Stimulated activated naive CD4-positive, alpha-beta T cell (primary cell): ENCODE data around the gene AAGAB.
"Not testable (repeated sequence)": the region's sequence is repeated elsewhere in the genome, so short reads cannot be mapped to it uniquely, and the experiment has no call there.

Experiments
- DNase-seq, 6 experiments: peaks; one replicate each; lab custom pipeline; 2025; lab: John Stamatoyannopoulos, UW

The AAGAB gene

GRCh38 chr15:67253101-67253500 is 1.4 kb downstream of the AAGAB start:
- no peak for DNase-seq

- no peak for DNase-seq
These were observed 3.1 kb downstream of the AAGAB start for GRCh38 chr15:67251318-67251717.

- no peak for DNase-seq
These were observed 4.6 kb downstream of the AAGAB start for GRCh38 chr15:67249830-67250229.

GRCh38 chr15:67248011-67248505 is 6.4 kb downstream of the AAGAB start:
- no peak for DNase-seq

GRCh38 chr15:67246606-67247005 is 7.9 kb downstream of the AAGAB start:
- not testable (repeated sequence) for DNase-seq

- no peak for DNase-seq
These were observed 9.4 kb downstream of the AAGAB start for GRCh38 chr15:67244971-67245478.

- no peak for DNase-seq
These were observed 11.8 kb downstream of the AAGAB start for GRCh38 chr15:67242708-67243111.

GRCh38 chr15:67241132-67241855 is 13.2 kb downstream of the AAGAB start:
- no peak for DNase-seq

GRCh38 chr15:67240235-67241131 is 14.0 kb downstream of the AAGAB start:
- DNase-seq: peak in 3 of 6 experiments; percentile 0 to 20 (median 8)

GRCh38 chr15:67232591-67232990 is 21.9 kb downstream of the AAGAB start:
- no peak for DNase-seq

- no peak for DNase-seq
These were observed 24.0 kb downstream of the AAGAB start for GRCh38 chr15:67230504-67230903.

- no peak for DNase-seq
These were observed 26.2 kb downstream of the AAGAB start for GRCh38 chr15:67228286-67228685.

GRCh38 chr15:67227846-67228245 is 26.6 kb downstream of the AAGAB start:
- no peak for DNase-seq

GRCh38 chr15:67227431-67227830 is 27.0 kb downstream of the AAGAB start:
- DNase-seq: no peak

GRCh38 chr15:67225336-67225735 is 29.1 kb downstream of the AAGAB start:
- no peak for DNase-seq

- DNase-seq: no peak
These were observed 29.6 kb downstream of the AAGAB start for GRCh38 chr15:67224889-67225288.

GRCh38 chr15:67219288-67219687 is 35.2 kb downstream of the AAGAB start:
- DNase-seq: no peak

- DNase-seq: no peak
These were observed 36.0 kb downstream of the AAGAB start for GRCh38 chr15:67218428-67218827.

- no peak for DNase-seq
These were observed 37.6 kb downstream of the AAGAB start for GRCh38 chr15:67216859-67217258.

- DNase-seq: no peak
These were observed 39.4 kb downstream of the AAGAB start for GRCh38 chr15:67215102-67215501.

GRCh38 chr15:67212684-67213367 is 41.6 kb downstream of the AAGAB start:
- DNase-seq: no peak

GRCh38 chr15:67210555-67211168 is 43.8 kb downstream of the AAGAB start:
- no peak for DNase-seq
